Activated T-cell treated with anti-CD3 and anti-CD28 coated beads for 4 hours (primary cell): ENCODE results near the gene FAM241B.

Source experiments
- DNase-seq: peaks from one replicate; pipeline ENCODE4 v3.0.0-alpha.2; 2020

The FAM241B gene

GRCh38 chr10:69634759-69635425 lies 4.8 kb downstream of the FAM241B start:
- no peak for DNase-seq

- no peak for DNase-seq
These were observed 5.6 kb downstream of the FAM241B start for GRCh38 chr10:69635428-69636272.

- no peak for DNase-seq
These were observed 6.2 kb downstream of the FAM241B start for GRCh38 chr10:69636273-69636575.

- no peak for DNase-seq
These were observed 6.9 kb downstream of the FAM241B start for GRCh38 chr10:69636626-69637605.

GRCh38 chr10:69638642-69639041 lies 8.6 kb downstream of the FAM241B start:
- no peak for DNase-seq

- DNase-seq, result peak; percentile 63
These were observed 9.5 kb downstream of the FAM241B start for GRCh38 chr10:69639291-69640195.

- no peak for DNase-seq
These were observed 10.3 kb downstream of the FAM241B start for GRCh38 chr10:69640196-69640980.

GRCh38 chr10:69641261-69641980 lies 11.4 kb downstream of the FAM241B start:
- no peak for DNase-seq

- DNase-seq, result no peak
These were observed 12.7 kb downstream of the FAM241B start for GRCh38 chr10:69642747-69643146.

DNA sequence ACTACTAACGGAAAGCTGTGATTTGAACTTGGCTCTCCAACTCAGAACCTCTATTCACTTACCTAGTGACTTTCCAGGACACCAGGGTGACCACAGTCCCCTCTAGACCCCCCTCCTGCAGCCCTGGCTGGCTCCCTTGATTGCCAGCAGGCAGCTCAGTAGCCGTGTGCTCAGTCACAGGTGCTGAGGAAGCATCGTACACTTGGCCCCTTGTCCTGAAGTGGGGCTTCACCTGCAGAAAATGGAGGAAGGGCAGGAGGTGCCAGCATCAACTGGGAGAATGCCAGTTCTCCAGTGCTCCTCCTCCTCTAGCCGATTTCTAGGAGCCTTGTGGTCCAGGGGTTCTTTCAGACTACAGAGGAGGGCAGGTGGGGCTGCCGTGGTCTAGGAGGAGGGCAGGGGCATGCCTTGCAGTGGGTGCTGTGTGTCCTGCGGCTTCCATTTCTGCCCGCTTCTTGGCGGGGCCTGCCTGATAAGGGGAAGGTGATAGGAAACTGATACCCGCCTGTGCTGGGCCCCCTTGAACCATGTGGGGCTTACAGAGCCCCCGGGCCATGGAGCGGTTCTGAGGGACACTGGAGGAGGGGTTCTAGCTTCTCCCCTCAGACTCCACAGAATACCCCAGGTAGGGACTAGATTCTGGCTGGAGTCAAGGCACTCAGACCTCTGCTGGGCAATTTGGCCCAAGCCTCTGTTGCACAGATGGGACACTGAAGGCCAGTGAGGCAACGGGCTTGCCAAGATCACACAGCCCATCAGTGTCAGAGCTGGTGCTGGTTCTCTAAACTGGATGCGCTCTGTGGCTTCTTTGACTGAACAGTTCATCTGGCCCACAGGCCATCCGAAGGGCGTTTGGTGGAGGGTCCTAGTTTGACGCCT lies 14.0 kb downstream of the FAM241B start:
- DNase-seq, result no peak

DNA sequence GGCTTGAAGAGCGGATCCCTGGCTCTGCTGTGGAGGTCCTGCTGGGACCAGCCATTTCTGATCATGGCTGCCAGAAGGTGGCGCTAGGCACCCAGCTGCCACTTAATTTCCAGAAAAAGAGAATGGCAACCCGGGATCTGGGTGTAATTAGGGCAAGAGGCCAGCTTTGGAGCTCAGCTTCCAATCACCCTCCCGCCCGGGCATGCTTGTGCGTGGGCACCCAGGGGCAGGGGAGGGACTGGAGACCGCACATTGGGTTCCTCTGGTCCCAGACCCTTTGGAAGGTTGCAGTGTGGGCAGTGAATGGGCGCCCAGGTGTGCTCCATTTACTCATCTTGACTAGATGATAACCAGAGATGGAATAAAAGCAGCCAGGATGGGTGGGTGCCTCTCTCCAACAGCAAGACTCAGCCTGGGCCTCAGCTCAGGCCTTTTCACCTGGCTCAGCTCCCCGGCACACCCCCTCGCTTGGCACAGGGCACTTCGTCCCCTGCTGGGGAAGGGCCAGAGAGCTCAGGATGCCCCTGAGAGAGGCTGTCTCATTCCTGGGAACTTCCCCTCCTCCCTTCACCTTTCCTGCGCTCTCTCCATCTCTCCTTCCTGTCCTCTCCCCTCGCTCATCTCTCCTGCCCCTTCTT lies 14.7 kb downstream of the FAM241B start:
- no peak for DNase-seq

GRCh38 chr10:69645296-69646184 lies 15.5 kb downstream of the FAM241B start:
- no peak for DNase-seq

DNA sequence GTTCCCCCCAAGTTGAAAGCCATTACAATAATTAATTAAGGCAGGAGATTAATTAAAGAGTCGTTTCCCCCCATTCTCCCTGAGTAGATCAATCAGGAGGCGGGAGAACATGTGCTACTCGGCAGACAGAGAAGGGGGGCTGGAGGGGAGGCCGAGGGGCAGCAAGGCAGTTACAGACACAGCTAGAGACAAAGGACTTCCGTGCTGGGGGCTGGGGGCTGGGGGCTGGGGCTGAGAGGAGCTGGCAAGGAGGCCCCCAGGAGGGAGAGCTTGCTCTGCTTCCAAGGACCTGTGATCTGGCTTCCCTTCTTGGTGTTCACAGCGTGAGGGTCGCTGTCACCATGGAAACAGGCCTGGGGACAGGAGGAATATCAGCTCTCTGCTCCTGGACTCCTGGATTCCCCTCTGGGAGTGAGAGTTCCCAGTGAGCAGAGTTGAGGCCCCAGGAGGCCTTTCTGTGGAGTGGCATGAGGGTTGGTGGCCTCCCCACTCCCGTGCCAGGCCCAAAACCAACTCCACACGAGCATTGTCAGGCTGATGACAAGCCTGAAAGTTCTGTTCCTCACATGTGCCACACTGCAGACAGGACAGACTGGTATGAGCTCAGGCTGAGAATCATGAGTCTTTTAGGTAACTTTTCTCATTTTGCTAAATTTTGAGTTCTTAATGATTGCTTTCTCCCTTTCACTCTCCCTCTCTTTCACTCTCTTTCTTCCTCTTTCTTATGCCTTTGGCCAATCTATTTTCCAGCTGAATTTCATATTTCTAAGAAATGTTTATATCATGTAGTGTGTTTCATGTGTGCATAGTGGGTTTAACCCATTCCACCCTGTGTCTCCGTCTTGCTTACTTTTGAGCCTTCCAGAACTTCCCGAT lies 16.4 kb downstream of the FAM241B start:
- no peak for DNase-seq

DNA sequence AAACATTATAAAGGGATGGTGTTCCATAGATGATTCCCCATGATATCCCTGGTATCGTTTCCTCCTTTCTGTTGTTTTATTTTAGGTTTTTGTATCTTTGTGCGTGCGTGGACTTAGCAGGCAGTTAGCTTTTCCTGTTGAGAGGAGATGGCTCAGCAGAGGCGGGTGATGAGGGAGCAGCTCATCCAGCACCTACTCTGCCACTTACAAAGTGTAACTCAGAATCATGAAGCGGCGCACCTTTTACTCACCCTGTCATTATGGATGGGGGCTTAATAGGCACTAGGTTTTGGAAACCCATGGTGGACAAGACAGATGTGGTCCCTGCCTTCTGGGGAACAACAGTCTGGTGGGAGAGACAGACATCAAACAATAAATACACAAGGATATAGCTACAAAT lies 17.1 kb downstream of the FAM241B start:
- no peak for DNase-seq

DNA sequence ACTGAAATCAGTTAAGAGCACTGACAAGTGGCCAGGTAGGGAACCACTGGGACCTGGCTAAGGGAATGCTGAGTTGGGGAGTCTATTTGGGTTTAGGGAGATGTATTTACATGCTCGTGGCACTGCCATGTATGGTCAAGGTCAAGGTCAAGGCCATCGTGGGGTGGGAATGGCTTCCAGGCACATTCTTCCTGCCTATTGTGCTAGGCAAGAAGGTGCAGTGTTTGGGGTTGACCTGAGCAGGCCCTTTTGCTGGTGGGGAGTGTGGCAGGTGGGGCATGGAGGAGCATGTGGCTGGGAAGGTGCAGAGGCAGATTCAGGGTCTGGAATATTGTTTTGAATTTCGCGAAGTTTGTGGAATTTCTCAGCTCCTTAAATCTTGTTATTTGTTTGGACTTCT lies 17.8 kb downstream of the FAM241B start:
- no peak for DNase-seq

DNA sequence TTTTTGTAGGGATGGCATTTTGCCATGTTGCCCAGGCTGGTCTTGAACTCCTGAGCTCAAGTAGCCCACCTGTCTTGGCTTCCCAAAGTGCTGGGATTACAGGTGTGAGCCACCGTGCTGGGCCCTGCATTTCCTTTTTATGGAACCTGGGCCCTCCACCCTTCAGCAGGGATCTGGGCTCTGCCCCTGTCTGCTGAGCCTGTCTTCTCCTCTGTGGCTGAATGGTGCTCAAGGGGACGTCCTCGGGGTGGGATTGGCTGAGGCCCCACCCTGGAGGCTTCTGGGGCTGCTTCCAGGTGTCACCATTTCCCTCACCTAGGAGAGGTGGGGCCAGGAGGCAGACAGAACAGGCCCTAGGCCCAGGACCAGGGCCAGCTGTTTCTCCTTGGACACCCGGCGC lies 18.4 kb downstream of the FAM241B start:
- no peak for DNase-seq
